Cerebellar nuclear complex (tissue), 1 donor: Measurements from ENCODE around the gene TRAM1L1.

Source experiments
- DNase-seq, 2 experiments: peaks; one replicate each; lab custom pipeline; 2025; lab: John Stamatoyannopoulos, UW

TRAM1L1 gene

GRCh38 chr4:117084866-117085701, at the start of gene TRAM1L1:
Gene TRAM1L1, minus strand, starts transcription at chr4:117085576. Its CDS starts 183 bp downstream, at chr4:117085393.
- peak in 1 of 2 experiments; percentile 31 for DNase-seq

GRCh38 chr4:117134386-117134785, 49.0 kb upstream of the TRAM1L1 start:
- DNase-seq, result no peak

GRCh38 chr4:117096886-117097285, 11.5 kb upstream of the TRAM1L1 start:
- DNase-seq, result no peak

- DNase-seq, result no peak
Observed at GRCh38 chr4:117096462-117096861, 11.1 kb upstream of the TRAM1L1 start.

- no peak for DNase-seq
Observed at GRCh38 chr4:117093571-117093970, 8.2 kb upstream of the TRAM1L1 start.

- DNase-seq, result no peak
Observed at GRCh38 chr4:117077760-117078159, 7.6 kb downstream of the TRAM1L1 start.

GRCh38 chr4:117068120-117068519, 17.3 kb downstream of the TRAM1L1 start:
- DNase-seq, result no peak

GRCh38 chr4:117063961-117064696, 21.2 kb downstream of the TRAM1L1 start:
- DNase-seq, result no peak

GRCh38 chr4:117042962-117043361, 42.4 kb downstream of the TRAM1L1 start:
- no peak for DNase-seq
